Right forelimb (tissue), 1 donor: ENCODE results near the gene PLEKHG2.
"Not testable (repeated sequence)": the region's sequence is repeated elsewhere in the genome, so short reads cannot be mapped to it uniquely, and the experiment has no call there.

Experiments
- DNase-seq: peaks from one replicate; pipeline ENCODE4 v3.0.0-alpha.2; 2018

The PLEKHG2 gene

DNA sequence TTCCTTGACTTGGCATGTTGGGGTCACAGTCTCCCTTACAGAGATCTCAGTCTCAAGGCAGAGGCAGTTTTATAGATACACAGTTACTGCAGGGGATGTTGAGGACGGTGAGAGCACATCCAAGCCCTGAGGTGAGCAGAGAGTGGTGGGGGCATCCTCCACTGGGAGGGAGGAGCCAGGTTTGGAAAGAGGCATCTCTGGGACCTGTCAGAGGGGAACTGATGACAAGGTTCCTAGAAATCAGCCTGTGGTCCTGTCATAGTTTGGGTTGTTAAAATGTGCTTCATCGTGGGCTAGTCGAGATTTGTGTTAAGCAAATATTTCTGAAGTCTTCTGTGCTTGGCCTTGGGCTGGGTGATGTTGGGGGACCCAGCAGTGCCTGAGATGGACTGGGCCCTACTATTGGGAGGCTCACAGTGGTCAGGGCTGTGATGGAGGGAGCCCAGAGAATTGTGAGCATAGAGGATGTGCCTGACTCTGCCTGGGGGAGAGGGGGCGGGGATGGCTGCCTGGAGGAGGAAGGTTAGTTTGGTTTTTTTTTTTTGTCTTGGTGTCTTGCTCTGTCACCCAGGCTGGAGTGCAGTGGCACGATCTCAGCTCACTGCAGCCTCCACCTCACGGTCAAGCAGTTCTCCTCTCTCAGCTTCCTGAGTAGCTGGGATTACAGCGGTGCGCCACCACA is 36.8 kb downstream of the PLEKHG2 start:
- DNase-seq = no peak

- not testable (repeated sequence) for DNase-seq
Measured at GRCh38 chr19:39451257-39451656, 38.8 kb downstream of the PLEKHG2 start.

DNA sequence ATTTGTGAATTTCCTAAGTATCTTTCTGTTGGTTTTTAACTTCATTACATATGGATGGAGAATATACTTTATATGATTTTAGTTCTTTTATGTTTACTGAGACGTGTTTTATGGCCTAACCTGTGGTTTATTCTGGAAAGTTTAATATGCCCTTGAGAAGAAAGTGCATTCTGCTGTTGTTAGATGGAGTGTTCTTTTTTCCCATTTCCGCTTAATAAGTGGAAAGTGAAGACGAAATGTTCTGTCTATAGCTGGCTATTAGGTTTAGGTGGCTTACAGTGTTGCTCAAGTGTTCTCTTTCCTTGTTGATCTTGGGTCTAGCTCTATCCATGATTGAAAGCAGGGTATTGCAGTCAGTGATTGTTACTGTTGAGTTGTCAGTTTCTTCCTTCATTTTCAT is 50.9 kb downstream of the PLEKHG2 start:
- no peak for DNase-seq

GRCh38 chr19:39465956-39466747 is 53.7 kb downstream of the PLEKHG2 start:
- DNase-seq = no peak

DNA sequence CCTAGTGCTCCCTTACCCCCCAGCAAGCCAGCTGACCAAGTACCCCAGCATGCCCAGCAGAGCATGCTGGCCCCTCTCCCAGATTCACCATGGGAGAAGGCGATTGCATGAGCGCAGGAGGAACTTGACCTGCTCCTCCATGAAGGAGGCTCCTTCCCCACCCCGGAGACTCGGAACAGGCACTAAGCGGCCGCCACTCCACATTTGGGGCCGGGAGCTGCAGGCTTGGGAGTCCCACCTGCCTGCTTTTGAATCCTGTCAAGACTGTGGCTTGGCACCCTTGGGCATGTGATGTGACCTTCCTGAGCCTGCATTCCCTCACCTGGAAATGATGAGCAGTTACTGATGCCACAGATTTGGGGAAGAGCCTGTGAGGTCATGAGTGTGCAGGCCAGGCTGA is 55.5 kb downstream of the PLEKHG2 start:
- no peak for DNase-seq

- DNase-seq = no peak
Measured at GRCh38 chr19:39469036-39469435, 56.6 kb downstream of the PLEKHG2 start.

- no peak for DNase-seq
Measured at GRCh38 chr19:39469567-39469966, 57.1 kb downstream of the PLEKHG2 start.

DNA sequence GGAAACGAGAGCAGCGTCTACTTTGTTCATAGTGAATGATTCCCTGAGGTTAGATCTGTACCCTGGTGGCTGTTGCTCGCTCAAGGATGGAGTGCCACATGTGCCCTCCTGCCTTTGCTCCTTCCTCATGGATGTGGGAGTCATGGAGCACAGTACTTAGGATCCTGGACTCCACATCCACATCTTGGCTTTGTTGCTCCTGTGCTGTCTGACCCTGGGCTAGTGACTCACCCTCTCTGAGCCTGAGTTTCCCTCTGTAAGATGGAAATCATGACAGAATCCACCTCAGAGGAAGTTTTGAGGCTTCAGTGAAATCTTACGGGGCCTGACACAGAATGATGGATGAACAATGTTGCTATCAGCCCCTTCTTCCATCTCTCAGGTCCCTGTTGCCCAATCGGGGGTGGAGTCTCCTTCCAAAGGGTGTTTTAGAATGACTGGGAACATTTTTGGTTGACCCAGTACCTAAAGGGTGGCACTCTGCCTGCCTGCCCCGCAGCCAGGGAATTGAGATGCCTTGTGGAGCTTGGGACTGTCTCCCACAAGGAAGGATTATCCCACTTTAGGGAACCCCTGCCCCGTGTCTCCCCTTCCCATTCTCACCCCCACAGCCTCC is 58.4 kb downstream of the PLEKHG2 start:
- DNase-seq = no peak

DNA sequence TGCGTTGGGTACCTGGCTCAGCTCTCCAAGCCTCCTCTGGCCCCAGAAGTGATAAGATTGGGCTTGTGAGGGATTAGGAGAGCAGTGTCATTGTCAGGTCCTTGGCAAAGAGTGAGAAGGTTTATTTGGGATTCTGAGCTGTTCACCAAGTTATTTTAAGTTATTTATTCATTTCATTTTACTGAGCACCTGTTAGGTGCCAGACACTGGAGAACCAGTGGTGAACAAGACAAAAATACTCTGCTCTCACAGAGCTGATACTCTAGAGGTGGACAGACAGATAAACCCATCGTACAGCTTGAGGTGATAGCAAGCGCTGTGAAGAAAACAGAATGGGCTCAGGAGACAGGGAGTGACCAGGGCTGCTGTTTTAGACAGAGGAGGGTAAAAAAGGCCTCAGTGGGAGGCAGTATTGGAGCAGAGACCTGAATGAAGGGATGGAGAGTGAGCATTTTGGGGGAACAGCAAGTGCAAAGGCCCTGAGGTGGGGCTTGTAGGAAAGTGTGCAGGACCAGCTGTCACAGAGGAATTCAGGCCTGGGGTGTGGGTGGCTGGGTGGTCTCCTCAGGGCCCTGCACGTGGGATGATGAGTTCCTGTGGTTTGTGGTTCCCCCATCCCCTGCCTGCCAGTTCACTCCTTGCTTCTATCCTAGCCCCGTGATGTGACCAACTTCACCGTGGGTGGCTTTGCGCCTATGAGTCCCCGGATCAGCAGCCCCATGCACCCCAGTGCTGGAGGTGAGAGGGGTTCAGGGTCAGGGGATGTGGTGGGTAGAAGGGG is 59.5 kb downstream of the PLEKHG2 start:
- no peak for DNase-seq

DNA sequence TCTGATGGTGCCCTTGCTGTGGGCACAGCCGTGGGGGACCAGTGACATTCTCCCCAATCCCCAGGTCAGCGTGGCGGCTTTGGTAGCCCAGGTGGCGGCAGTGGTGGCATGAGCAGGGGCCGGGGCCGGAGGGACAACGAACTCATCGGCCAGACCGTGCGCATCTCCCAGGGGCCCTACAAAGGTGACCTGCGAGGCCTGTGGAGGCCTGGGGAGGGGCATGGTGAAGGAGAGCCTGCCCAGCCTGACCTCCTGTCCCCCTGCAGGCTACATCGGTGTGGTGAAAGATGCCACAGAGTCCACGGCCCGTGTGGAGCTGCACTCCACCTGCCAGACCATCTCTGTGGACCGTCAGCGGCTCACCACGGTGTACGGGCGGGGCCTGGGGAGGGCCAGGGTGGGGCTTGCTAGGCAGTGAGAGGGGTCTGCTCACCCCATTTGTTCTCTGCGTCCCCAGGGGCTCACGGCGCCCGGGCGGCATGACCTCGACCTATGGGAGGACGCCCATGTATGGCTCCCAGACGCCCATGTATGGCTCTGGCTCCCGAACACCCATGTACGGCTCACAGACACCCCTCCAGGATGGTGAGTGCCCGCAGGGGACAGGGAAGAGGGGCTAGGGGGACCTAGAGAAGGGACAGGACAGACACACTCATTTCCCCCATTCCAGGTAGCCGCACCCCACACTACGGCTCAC is 60.4 kb downstream of the PLEKHG2 start:
- DNase-seq = no peak

DNA sequence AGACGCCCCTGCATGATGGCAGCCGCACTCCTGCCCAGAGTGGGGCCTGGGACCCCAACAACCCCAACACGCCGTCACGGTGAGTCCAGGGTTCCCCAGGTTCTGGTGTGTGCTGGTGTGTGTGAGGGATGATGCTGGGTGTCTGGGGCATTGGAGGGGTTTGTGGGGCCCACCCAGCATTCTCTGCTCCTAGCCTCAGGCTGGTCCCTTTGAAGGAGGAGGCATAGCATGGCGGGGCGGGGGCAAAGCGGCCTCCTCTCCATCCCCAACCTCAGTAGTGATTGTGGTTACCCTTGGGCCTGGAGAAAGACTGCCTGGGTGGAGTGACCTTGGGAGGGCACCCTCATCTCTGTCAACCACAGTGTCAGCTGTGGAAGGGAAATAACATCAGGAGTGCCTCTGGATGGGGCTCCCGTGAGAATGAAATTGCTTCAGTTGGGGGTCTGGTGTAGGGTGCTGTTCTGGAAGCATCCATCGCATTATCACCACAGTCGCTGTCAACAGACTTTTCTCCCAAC is 61.0 kb downstream of the PLEKHG2 start:
- DNase-seq = no peak

- peak; percentile 75 for DNase-seq
Measured at GRCh38 chr19:39474139-39474620, 61.7 kb downstream of the PLEKHG2 start.

GRCh38 chr19:39475748-39476147 is 63.3 kb downstream of the PLEKHG2 start:
- DNase-seq = no peak
